Stimulated activated CD4-positive, alpha-beta T cell treated with anti-CD3 and anti-CD28 coated beads, Interleukin-4, amount 100 ng/mL, for 48 hours (primary cell): Measurements from ENCODE around the gene TANC1.
"Not testable (repeated sequence)": the region's sequence is repeated elsewhere in the genome, so short reads cannot be mapped to it uniquely, and the experiment has no call there.

Experiments
- DNase-seq, 2 donors: peaks; one replicate each; pipeline ENCODE4 v3.0.0-alpha.2; 2020; ENCODE audit warnings: low read depth in 2 of 2

TANC1 gene

GRCh38 chr2:159140070-159140769 lies 171.8 kb downstream of the TANC1 start:
- no peak for DNase-seq

GRCh38 chr2:159140821-159141220 lies 172.4 kb downstream of the TANC1 start:
- DNase-seq, result not testable (repeated sequence)

- no peak for DNase-seq
These were observed 176.6 kb downstream of the TANC1 start for GRCh38 chr2:159144776-159145614.

- DNase-seq, result no peak
These were observed 177.4 kb downstream of the TANC1 start for GRCh38 chr2:159145745-159146354.

- DNase-seq, result no peak
These were observed 178.7 kb downstream of the TANC1 start for GRCh38 chr2:159146996-159147666.

GRCh38 chr2:159147690-159148089 lies 179.2 kb downstream of the TANC1 start:
- DNase-seq, result no peak

- DNase-seq, result no peak
These were observed 180.5 kb downstream of the TANC1 start for GRCh38 chr2:159148901-159149300.

GRCh38 chr2:159149747-159150146 lies 181.3 kb downstream of the TANC1 start:
- DNase-seq, result no peak

- DNase-seq, result no peak
These were observed 181.9 kb downstream of the TANC1 start for GRCh38 chr2:159150280-159150746.

GRCh38 chr2:159151198-159152127 lies 183.0 kb downstream of the TANC1 start:
- no peak for DNase-seq

- DNase-seq, result no peak
These were observed 183.8 kb downstream of the TANC1 start for GRCh38 chr2:159152128-159152778.

GRCh38 chr2:159153063-159153462 lies 184.6 kb downstream of the TANC1 start:
- no peak for DNase-seq

GRCh38 chr2:159153463-159153862 lies 185.0 kb downstream of the TANC1 start:
- DNase-seq, result no peak

GRCh38 chr2:159153951-159154350 lies 185.5 kb downstream of the TANC1 start:
- DNase-seq, result no peak

- no peak for DNase-seq
These were observed 185.9 kb downstream of the TANC1 start for GRCh38 chr2:159154366-159154765.

- DNase-seq, result no peak
These were observed 186.9 kb downstream of the TANC1 start for GRCh38 chr2:159155320-159155719.

GRCh38 chr2:159155791-159156190 lies 187.4 kb downstream of the TANC1 start:
- no peak for DNase-seq

GRCh38 chr2:159156834-159157233 lies 188.4 kb downstream of the TANC1 start:
- DNase-seq, result no peak

- no peak for DNase-seq
These were observed 189.1 kb downstream of the TANC1 start for GRCh38 chr2:159157361-159158209.
